ENCODE results near the gene RBM3.

DNA sequence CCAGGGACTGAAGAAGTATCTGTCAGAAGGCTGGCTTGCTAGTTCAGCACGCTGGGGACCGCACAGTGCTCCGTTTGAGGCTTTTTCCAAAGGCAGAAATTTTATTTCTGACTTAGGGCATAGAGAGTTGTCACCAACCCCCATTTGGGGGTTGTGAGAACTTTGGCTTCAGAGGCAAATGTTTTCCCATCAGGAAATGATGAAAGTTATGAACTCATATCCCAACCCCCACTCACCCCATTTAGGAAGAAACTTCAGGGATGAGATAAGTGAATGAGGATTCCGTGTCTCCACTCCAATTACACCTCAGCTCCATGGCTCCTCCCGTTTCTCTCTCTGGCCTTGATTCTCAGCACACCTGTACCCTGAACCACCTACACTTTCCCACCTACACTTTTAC is 18.7 kb downstream of the RBM3 start:
- TF ChIP-seq, protein P1, sequence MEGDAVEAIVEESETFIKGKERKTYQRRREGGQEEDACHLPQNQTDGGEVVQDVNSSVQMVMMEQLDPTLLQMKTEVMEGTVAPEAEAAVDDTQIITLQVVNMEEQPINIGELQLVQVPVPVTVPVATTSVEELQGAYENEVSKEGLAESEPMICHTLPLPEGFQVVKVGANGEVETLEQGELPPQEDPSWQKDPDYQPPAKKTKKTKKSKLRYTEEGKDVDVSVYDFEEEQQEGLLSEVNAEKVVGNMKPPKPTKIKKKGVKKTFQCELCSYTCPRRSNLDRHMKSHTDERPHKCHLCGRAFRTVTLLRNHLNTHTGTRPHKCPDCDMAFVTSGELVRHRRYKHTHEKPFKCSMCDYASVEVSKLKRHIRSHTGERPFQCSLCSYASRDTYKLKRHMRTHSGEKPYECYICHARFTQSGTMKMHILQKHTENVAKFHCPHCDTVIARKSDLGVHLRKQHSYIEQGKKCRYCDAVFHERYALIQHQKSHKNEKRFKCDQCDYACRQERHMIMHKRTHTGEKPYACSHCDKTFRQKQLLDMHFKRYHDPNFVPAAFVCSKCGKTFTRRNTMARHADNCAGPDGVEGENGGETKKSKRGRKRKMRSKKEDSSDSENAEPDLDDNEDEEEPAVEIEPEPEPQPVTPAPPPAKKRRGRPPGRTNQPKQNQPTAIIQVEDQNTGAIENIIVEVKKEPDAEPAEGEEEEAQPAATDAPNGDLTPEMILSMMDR (IDR thresholded peaks at IDR 0.05) = no peak
- no peak for TF ChIP-seq ZFX (IDR thresholded peaks at IDR 0.05; ENCODE audit: borderline replicate concordance)

Data from 22Rv1 (cell line).